ENCODE measurements around the gene DAB1.
"Not testable (repeated sequence)": the region's sequence is repeated elsewhere in the genome, so short reads cannot be mapped to it uniquely, and the experiment has no call there.

Gene DAB1

DNA sequence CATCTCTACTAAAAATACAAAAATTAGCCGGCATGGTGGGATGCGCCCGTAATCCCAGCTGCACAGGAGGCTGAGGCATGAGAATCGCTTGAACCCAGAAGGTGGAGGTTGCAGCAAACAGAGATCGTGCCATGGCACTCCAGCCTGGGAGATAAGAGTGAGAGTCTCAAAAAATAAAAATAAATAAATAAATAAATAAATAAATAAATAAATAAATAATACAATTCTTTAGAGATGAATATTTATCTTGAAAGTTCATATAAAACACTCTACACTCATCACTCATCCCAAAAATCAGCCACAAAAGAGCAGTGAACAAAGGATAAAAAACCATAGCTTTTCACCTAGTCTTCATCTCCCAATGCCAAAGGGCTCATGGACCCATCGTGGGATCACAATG is 295.9 kb downstream of the DAB1 start:
- no peak for DNase-seq

GRCh38 chr1:57124768-57125446 is 299.0 kb downstream of the DAB1 start:
- DNase-seq: peak in 2 of 58 donors; percentile 1 to 9

DNA sequence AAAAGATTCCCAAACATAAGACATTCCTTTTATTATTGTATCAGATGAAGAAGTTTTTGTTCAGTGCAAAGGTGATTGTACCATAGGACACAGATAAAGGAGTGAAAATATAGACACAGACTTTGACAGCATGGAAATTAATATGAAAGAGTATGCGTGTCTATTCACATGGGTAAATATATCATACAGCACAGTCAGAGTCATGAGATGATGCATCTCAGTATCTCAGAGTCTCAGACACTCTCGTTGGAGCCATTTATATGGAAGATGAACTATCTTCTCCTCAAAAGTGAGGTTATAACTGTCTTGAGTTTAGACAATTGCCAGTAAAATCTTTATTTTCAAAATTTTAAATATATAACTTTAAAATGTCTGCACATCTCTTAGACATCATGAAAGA is 299.7 kb downstream of the DAB1 start:
- DNase-seq: no peak

DNA sequence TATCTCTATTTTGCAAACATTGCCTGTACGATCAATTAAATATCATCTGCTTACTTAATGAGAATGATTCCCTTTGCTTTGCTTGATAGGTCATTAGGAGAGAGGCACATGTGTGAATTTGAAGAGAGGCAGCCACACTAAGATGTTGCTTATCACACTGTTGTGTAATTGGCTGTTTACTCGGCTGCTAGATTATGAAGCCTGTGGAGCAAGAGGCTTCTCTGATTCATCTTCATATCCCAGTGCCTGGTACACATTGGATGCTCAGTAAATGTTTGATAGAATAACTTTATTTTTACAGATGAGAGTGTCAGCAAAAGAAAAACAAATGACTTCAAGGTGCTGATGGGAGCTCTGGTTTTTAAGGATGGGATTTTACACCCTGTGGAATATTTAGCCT is 301.8 kb downstream of the DAB1 start:
- no peak for DNase-seq

GRCh38 chr1:57118948-57119603 is 304.8 kb downstream of the DAB1 start:
- DNase-seq: no peak

DNA sequence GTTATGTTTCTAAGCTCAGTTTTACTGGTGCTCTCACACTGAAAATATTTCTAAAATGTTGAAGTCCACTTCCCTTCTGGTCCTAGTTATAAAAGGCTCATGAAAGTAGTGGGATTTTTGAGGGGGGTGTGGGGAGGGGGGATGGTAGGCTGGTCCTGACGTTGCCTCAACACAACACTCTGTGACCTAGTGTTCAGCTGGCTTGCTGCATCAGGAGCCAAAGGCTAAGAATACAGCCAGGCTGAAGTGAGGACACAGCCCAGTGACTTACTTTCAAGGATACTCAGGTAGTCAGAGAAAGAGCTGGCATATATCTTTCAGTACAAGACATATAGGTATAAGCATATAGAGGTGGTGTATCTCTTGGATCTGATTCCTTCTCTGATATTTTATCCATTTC is 306.1 kb downstream of the DAB1 start:
- no peak for DNase-seq

GRCh38 chr1:57116871-57117270 is 307.0 kb downstream of the DAB1 start:
- DNase-seq: no peak

- no peak for DNase-seq
Measured at GRCh38 chr1:57115030-57115614, 308.7 kb downstream of the DAB1 start.

DNA sequence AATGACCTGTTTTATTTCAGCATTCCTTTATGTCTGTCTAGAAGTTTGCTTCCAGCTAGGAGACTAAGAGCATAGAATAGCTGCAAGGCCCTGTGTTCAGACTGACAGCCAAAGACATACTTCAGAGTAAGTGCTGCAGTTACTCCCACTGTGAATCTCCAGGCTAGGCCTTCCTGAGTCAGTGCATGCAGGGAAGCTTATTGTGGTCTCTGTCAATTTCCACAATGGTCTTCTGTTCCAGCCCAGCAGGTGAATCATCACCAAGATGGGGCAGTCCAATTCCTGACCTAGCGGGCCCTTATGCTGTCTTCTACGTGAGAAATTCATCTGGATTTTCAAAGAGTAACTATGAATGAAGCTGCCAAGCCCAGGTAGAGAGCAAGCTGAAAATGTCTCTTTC is 311.7 kb downstream of the DAB1 start:
- DNase-seq: no peak

DNA sequence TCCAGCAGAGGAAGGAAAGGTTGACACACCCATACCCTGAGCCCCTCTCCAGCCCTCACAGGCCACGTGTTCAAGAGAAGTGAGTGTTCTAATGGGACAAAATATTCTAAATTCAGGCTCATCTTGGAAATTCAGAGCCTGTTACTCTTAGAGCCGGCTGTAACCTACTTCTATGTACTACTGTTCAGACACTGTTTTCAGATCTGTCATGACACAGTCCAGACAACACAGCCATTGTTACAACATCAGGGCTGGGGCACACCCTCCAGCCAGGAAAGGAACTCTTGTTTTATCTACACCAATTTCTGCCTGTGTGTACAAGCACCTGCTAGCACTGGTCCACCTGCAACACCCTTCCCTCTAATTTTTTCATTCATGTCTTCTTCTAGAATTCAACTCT is 312.7 kb downstream of the DAB1 start:
- DNase-seq: no peak

GRCh38 chr1:57109883-57110282 is 314.0 kb downstream of the DAB1 start:
- no peak for DNase-seq

DNA sequence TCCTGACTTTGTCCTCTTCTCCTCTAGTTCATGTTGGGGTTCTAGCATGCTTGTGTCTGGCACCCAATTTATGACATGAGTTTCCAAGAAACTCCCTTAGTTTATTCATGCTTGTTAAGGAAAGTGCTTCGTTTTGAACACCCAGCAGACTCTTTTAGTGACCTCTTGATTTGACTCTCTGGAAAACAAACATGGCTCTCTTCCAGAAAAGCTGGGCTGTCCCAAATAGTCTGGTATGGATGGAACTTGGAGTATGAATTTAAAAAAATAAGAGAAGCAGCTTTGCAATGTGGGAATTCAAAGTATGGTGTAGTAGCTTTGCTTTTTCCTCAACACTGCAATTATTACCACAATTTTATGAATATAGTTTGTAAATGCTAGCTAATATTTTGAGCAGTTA is 314.6 kb downstream of the DAB1 start:
- DNase-seq: no peak

- no peak for DNase-seq
Measured at GRCh38 chr1:57106296-57106695, 317.6 kb downstream of the DAB1 start.

DNA sequence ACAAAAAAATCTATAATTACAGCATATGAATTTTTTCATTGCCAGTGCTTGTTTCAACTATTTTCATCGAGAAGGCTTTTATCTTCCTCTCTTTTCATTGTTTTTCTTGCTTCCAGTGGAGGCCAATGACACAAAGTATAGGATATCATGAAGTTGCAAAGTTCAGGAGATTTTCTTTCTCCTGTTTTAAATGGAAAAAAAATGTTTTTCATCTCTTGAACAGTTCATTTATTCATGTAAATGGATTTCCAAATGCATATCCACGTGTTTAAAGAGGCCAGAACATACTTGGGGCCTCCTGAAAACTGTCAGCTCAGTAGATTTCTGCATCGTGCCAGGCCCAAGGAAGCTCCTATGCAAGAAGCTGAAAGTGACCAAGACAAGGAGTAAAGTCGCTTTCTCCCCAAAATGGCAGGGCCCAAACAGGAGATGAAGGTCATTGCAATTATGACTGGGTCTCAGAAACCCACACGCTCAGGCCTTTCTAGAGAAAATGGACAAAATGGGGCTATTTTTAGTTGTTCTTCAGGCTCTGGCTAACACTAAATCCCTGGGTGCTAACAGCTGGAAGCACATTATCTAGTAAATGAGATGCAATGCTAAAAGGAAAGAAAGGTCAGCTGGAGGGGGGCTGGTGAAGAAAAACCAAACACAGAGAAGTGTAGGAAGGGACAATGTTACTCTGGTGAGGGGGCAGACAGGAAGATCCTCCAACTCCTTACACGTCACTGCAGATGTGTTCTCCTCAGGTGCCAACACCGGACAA is 321.1 kb downstream of the DAB1 start:
- DNase-seq: no peak

GRCh38 chr1:57101209-57101608 is 322.7 kb downstream of the DAB1 start:
- DNase-seq: no peak

- no peak for DNase-seq
Measured at GRCh38 chr1:57094749-57095148, 329.1 kb downstream of the DAB1 start.

- DNase-seq: no peak
Measured at GRCh38 chr1:57093122-57093521, 330.7 kb downstream of the DAB1 start.

DNA sequence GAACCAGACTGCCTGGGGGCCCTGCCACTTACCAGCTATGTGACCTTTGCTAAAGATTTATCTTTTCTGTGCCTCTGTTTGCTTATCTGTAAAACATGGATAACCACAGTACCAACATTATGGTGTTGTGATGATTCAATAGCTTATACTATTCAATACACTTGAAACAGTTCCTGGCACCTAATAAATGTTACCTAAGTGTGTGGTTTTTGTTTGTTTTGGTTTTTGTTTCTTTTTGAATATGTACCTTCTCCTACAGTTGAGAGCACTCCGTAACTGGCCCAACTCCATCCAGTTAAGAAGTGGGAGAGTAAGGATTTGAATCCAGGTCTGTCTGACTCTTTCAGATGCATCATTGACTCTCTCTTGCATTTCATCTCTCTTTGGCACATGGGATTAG is 332.2 kb downstream of the DAB1 start:
- DNase-seq: no peak

- no peak for DNase-seq
Measured at GRCh38 chr1:57089855-57090254, 334.0 kb downstream of the DAB1 start.

- DNase-seq: no peak
Measured at GRCh38 chr1:57089221-57089620, 334.6 kb downstream of the DAB1 start.

DNA sequence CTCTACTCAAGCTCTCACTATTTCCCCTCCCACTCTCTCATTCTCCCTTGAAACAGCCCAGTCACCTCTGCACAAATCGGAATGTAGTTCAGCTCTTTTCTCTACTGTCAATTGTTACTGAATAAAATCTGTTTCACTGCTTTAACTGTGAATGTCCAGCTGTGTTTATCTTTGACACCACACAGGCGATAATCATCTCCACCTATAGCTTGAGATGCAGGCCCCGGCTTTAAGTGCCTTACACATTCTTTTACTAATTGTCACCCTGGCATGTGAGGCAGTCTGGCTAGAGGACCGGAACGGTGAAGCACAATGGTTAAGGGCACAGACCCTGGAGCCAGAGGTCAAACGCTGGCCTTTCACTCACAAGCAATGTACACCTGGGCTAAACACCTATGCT is 335.2 kb downstream of the DAB1 start:
- no peak for DNase-seq

GRCh38 chr1:57087660-57088059 is 336.2 kb downstream of the DAB1 start:
- not testable (repeated sequence) for DNase-seq

Measured in anterior cingulate cortex (tissue), 58 donors.